Keratinocyte (primary cell): ENCODE data around the gene MAGI1. TPM values are rescaled to one million over a fixed set of nuclear protein-coding genes. Genes with fewer than 3 reads are reported as not detected.

Source experiments
- DNase-seq: peaks from one replicate; pipeline ENCODE4 v3.0.0-alpha.2; 2011; ENCODE audit warnings: low read depth, missing footprints, low spot score
- FAIRE-seq: peaks from 2 replicates; lab custom pipeline; 2011; peaks lifted over from hg19 to GRCh38; lab: Jason Lieb, UNC
- H2AFZ ChIP-seq: 2 replicates; pipeline ENCODE4 v1.6.0; 2012; ENCODE audit warnings: low read length, control low read depth, inconsistent platforms; ENCODE audit not compliant: control insufficient read depth
- H3K27ac ChIP-seq: 2 replicates; pipeline ENCODE4 v1.5.1; 2011; ENCODE audit warnings: low read length; ENCODE audit not compliant: control insufficient read depth, insufficient read depth
- H3K27me3 ChIP-seq: 3 replicates; pipeline ENCODE4 v1.6.0; 2011; ENCODE audit warnings: low read length; ENCODE audit not compliant: control insufficient read depth, insufficient read depth; ENCODE audit errors: extremely low read depth
- H3K36me3 ChIP-seq, 2 experiments: 2 replicates in 1 of 2; 3 replicates in 1 of 2; pipeline ENCODE4 v1.5.1; 2011; ENCODE audit warnings: low read length in 2 of 2, mild to moderate bottlenecking in 1 of 2; ENCODE audit not compliant: control insufficient read depth in 2 of 2, insufficient read depth in 2 of 2; ENCODE audit errors: extremely low read depth in 1 of 2
- H3K4me1 ChIP-seq: 3 replicates; pipeline ENCODE4 v1.5.1; 2011; ENCODE audit warnings: low read length; ENCODE audit not compliant: control insufficient read depth, insufficient read depth; ENCODE audit errors: extremely low read depth
- H3K4me2 ChIP-seq: 3 replicates; pipeline ENCODE4 v1.6.0; 2011; ENCODE audit warnings: low read depth, low read length; ENCODE audit not compliant: control insufficient read depth, insufficient read depth; ENCODE audit errors: extremely low read depth
- H3K4me3 ChIP-seq, 3 experiments: fragments of 200-600 bp in 1 of 3; sonication (generic) in 1 of 3; 2 replicates in 2 of 3; 3 replicates in 1 of 3; pipeline ENCODE4 v1.5.1; 2011 to 2016; ENCODE audit warnings: low read length in 3 of 3, mild to moderate bottlenecking in 3 of 3, control low read depth in 2 of 3, inconsistent platforms in 1 of 3, low read depth in 1 of 3, mixed read lengths in 1 of 3, mixed run types in 1 of 3, moderate library complexity in 1 of 3; ENCODE audit not compliant: control insufficient read depth in 2 of 3, insufficient read depth in 2 of 3; ENCODE audit errors: extremely low read depth in 1 of 3
- H3K79me2 ChIP-seq: 2 replicates; pipeline ENCODE4 v1.6.0; 2012; ENCODE audit warnings: low read length; ENCODE audit not compliant: control insufficient read depth, insufficient read depth
- H3K9ac ChIP-seq: 3 replicates; pipeline ENCODE4 v1.6.0; 2011; ENCODE audit warnings: low read length; ENCODE audit not compliant: control insufficient read depth, insufficient read depth; ENCODE audit errors: extremely low read depth
- H3K9me1 ChIP-seq: 3 replicates; pipeline ENCODE4 v1.6.0; 2011; ENCODE audit warnings: low read length; ENCODE audit not compliant: control insufficient read depth, insufficient read depth; ENCODE audit errors: extremely low read depth
- H3K9me3 ChIP-seq: 2 replicates; pipeline ENCODE4 v1.5.1; 2012; ENCODE audit warnings: low read depth, low read length; ENCODE audit not compliant: control insufficient read depth
- H4K20me1 ChIP-seq: 3 replicates; pipeline ENCODE4 v1.6.0; 2011; ENCODE audit warnings: low read length; ENCODE audit not compliant: control insufficient read depth, insufficient read depth; ENCODE audit errors: extremely low read depth
- EZH2 ChIP-seq: IDR thresholded peaks from one replicate; pipeline ENCODE4 v1.6.1; 2012; ENCODE audit warnings: inconsistent platforms, mild to moderate bottlenecking, low read length, moderate library complexity
- dilution Hi-C: fragments of 300-500 bp; cut with MboI; formaldehyde crosslinking; loops from one replicate; pipeline ENCODE4 v1.7.0; 2020; ENCODE audit warnings: low sequenced_read_pairs; ENCODE audit not compliant: extremely low pct_ligation_motif_present
- polyA plus RNA-seq, 5 experiments: library from polyadenylated mRNA; depleted of rRNA in 3 of 5; stranded (reverse) in 3 of 5; stranded (forward) in 1 of 5; unstranded in 1 of 5; fragments of >200 nt; gene quantifications; 1 replicate in 1 of 5; 2 replicates in 3 of 5; 3 replicates in 1 of 5; pipeline versions ENCODE4 v1.2.1 to v1.2.3, GENCODE V29; 2011 to 2012; ENCODE audit warnings: missing spikeins in 2 of 5, low read depth in 1 of 5, low replicate concordance in 1 of 5
- TF ChIP-seq, protein P1 (sequence below), 3 experiments: IDR thresholded peaks in 1 of 3; conservative IDR thresholded peaks in 1 of 3; optimal IDR thresholded peaks in 1 of 3; 2 replicates in 2 of 3; 3 replicates in 1 of 3; pipeline versions ENCODE3 to v1.5.1; 2011; ENCODE audit warnings: low read length in 3 of 3, mild to moderate bottlenecking in 3 of 3, moderate library complexity in 2 of 3, control low read depth in 1 of 3, inconsistent platforms in 1 of 3; ENCODE audit not compliant: insufficient read depth in 2 of 3; ENCODE audit errors: extremely low read depth in 1 of 3

The MAGI1 gene
- polyA plus RNA-seq, 1 donor (not counting 4 experiments of a cell fraction or from before 2014, with no cell fraction given), result 10.9 TPM

- H3K9ac ChIP-seq, result no peak overlapping the region
- H2AFZ ChIP-seq, result no peak overlapping the region
- dilution Hi-C loops, result no loop called here
- DNase-seq, result no peak
- H3K4me3 ChIP-seq, result no peak overlapping the region
- no peaks in the 10 kb centered on the region for H3K4me1 ChIP-seq
- H3K36me3 ChIP-seq, result no peaks in the 10 kb centered on the region
- H3K79me2 ChIP-seq, result no peaks in the 10 kb centered on the region
- H3K9me3 ChIP-seq, result no peaks in the 10 kb centered on the region
- no peak for TF ChIP-seq EZH2
- TF ChIP-seq, protein P1, sequence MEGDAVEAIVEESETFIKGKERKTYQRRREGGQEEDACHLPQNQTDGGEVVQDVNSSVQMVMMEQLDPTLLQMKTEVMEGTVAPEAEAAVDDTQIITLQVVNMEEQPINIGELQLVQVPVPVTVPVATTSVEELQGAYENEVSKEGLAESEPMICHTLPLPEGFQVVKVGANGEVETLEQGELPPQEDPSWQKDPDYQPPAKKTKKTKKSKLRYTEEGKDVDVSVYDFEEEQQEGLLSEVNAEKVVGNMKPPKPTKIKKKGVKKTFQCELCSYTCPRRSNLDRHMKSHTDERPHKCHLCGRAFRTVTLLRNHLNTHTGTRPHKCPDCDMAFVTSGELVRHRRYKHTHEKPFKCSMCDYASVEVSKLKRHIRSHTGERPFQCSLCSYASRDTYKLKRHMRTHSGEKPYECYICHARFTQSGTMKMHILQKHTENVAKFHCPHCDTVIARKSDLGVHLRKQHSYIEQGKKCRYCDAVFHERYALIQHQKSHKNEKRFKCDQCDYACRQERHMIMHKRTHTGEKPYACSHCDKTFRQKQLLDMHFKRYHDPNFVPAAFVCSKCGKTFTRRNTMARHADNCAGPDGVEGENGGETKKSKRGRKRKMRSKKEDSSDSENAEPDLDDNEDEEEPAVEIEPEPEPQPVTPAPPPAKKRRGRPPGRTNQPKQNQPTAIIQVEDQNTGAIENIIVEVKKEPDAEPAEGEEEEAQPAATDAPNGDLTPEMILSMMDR (optimal IDR thresholded peaks at IDR 0.05 in 1 of 3, IDR thresholded peaks at IDR 0.05 in 1 of 3, conservative IDR thresholded peaks at IDR 0.05 in 1 of 3; ENCODE audit: extremely low read depth in 1 of 3, insufficient read depth in 2 of 3, low read length in 3 of 3), result no peak
- no peaks in the 10 kb centered on the region for H4K20me1 ChIP-seq
- no peak overlapping the region for H3K4me2 ChIP-seq
- H3K9me1 ChIP-seq, result no peaks in the 10 kb centered on the region
- no peak overlapping the region for H3K27ac ChIP-seq
- no peak for FAIRE-seq
- H3K27me3 ChIP-seq, result no peaks in the 10 kb centered on the region
Measured at GRCh38 chr3:65445573-65446169, 593.0 kb downstream of the MAGI1 start.

GRCh38 chr3:65444447-65444815 lies 594.3 kb downstream of the MAGI1 start:
- H3K4me3 ChIP-seq, result no peak overlapping the region
- TF ChIP-seq EZH2, result no peak
- TF ChIP-seq, protein P1 (optimal IDR thresholded peaks at IDR 0.05 in 1 of 3, IDR thresholded peaks at IDR 0.05 in 1 of 3, conservative IDR thresholded peaks at IDR 0.05 in 1 of 3; ENCODE audit: extremely low read depth in 1 of 3, insufficient read depth in 2 of 3, low read length in 3 of 3), result no peak
- no peaks in the 10 kb centered on the region for H3K9me3 ChIP-seq
- dilution Hi-C loops, result no loop called here
- H4K20me1 ChIP-seq, result no peaks in the 10 kb centered on the region
- H3K27ac ChIP-seq, result no peak overlapping the region
- DNase-seq, result no peak
- H3K4me2 ChIP-seq, result no peak overlapping the region
- no peaks in the 10 kb centered on the region for H3K9me1 ChIP-seq
- H3K36me3 ChIP-seq, result no peaks in the 10 kb centered on the region
- H3K9ac ChIP-seq, result no peak overlapping the region
- H2AFZ ChIP-seq, result no peak overlapping the region
- H3K79me2 ChIP-seq, result no peaks in the 10 kb centered on the region
- H3K4me1 ChIP-seq, result no peaks in the 10 kb centered on the region
- FAIRE-seq, result no peak
- no peaks in the 10 kb centered on the region for H3K27me3 ChIP-seq
